ENCODE measurements around the gene PRPF4. TPM values are rescaled to one million over a fixed set of nuclear protein-coding genes. Genes with fewer than 3 reads are reported as not detected.

Gene PRPF4
- total RNA-seq, 2 experiments from 2014 or later: 27.4 to 39.9 TPM

DNA sequence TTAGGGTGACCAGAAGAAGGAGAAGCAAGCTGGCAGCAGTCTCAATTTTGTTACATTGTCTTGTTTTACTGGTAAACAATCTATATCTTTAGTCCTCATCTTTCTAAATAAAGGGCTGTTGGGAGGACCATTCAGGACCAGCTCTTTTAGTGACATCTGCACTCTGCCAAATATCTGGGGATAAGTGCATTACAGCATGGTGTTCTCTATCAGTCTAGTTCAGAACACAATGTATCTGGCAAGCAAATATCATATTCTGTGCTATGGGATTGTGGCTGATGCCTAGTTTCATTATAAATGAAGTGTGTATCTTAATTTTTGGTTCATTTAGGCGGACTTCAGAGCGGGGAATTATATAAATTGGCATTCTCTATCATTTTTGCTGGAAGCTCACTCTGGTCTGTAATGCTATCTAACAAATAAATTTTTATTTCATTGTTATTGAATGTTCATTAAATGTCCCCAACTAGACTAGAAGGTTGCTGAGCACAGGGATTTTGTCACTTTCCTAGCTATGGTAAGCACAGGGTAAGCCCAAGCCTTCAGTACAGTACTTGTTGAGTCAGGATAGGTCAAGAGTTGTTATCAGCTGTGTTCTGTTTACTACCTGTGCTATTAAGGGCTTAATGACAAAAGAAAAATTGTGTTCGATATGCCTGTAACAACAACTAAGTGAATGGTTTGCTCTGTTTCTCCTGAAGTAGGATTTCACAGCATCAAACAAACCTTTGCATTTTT, 52.8 kb downstream of the PRPF4 start:
- Histone ChIP-seq H3K36me3 (ENCODE audit: insufficient read depth, low read length) (no peaks in the 10 kb centered on the region), H3K4me3 (ENCODE audit: low read depth, low read length, poor library complexity, severe bottlenecking) (no peak overlapping the region), H2AFZ (ENCODE audit: low read length) (no peak overlapping the region), H3K79me2 (ENCODE audit: insufficient read depth, low read depth, low read length) (no peaks in the 10 kb centered on the region), H3K4me1 (ENCODE audit: insufficient read depth, low read length, poor library complexity, severe bottlenecking) (no peaks in the 10 kb centered on the region), H3K9me3 (ENCODE audit: low read length) (no peaks in the 10 kb centered on the region), H3K4me2 (ENCODE audit: low read length) (no peak overlapping the region), H3K9me2 (ENCODE audit: insufficient read depth, low read length) (no peaks in the 10 kb centered on the region), H3K27ac (ENCODE audit: low read depth, low read length, poor library complexity, severe bottlenecking) (no peak overlapping the region), H4K20me1 (ENCODE audit: insufficient read depth, low read length) (no peaks in the 10 kb centered on the region)
- no peak for TF ChIP-seq CTCF (conservative IDR thresholded peaks at IDR 0.05; ENCODE audit: low read length)
- no peak for TF ChIP-seq EZH2phosphoT487 (IDR thresholded peaks at IDR 0.05; ENCODE audit: borderline replicate concordance, low read depth, low read length)
- no peak for DNase-seq (ENCODE audit: low spot score)
- intact Hi-C loops (cut with micrococcal nuclease; ENCODE audit: unreplicated experiment): no loop called here
- ChIA-PET CTCF (ENCODE audit: unreplicated experiment) (no interaction called here), POLR2A (interaction anchor here (0.6 to 1.9 kb wide), 3 partner anchors 12 to 925 kb away, joined by 4 to 7 read pairs (median 4); partner anchors contain the start of gene WDR31)
- BruUV-seq (replicated peaks): no TSS peak

- TF ChIP-seq CTCF (conservative IDR thresholded peaks at IDR 0.05; ENCODE audit: low read length): no peak
- TF ChIP-seq EZH2phosphoT487 (IDR thresholded peaks at IDR 0.05; ENCODE audit: borderline replicate concordance, low read depth, low read length): no peak
- Histone ChIP-seq H3K9me3 (ENCODE audit: low read length) (no peaks in the 10 kb centered on the region), H3K27ac (ENCODE audit: low read depth, low read length, poor library complexity, severe bottlenecking) (no peak overlapping the region), H3K9me2 (ENCODE audit: insufficient read depth, low read length) (no peaks in the 10 kb centered on the region), H3K79me2 (ENCODE audit: insufficient read depth, low read depth, low read length) (no peaks in the 10 kb centered on the region), H3K4me3 (ENCODE audit: low read depth, low read length, poor library complexity, severe bottlenecking) (no peak overlapping the region), H3K4me2 (ENCODE audit: low read length) (no peak overlapping the region), H3K36me3 (ENCODE audit: insufficient read depth, low read length) (no peaks in the 10 kb centered on the region), H3K4me1 (ENCODE audit: insufficient read depth, low read length, poor library complexity, severe bottlenecking) (no peaks in the 10 kb centered on the region), H2AFZ (ENCODE audit: low read length) (no peak overlapping the region), H4K20me1 (ENCODE audit: insufficient read depth, low read length) (no peaks in the 10 kb centered on the region)
- ChIA-PET POLR2A (interaction anchor here (0.5 kb wide), 1 partner anchor 21 kb away, joined by 3 read pairs; no protein-coding TSS in a partner anchor), CTCF (ENCODE audit: unreplicated experiment) (no interaction called here)
- no peak for DNase-seq (ENCODE audit: low spot score)
- intact Hi-C loops (cut with micrococcal nuclease; ENCODE audit: unreplicated experiment): no loop called here
- no TSS peak for BruUV-seq (replicated peaks)
Measured at GRCh38 chr9:113331780-113332179, 56.3 kb downstream of the PRPF4 start.

- no peaks in the 10 kb centered on the region for H3K9me3 ChIP-seq (ENCODE audit: low read length)
- no peak overlapping the region for H2AFZ ChIP-seq (ENCODE audit: low read length)
- TF ChIP-seq CTCF (conservative IDR thresholded peaks at IDR 0.05; ENCODE audit: low read length) (no peak), EZH2phosphoT487 (IDR thresholded peaks at IDR 0.05; ENCODE audit: borderline replicate concordance, low read depth, low read length) (no peak)
- no peaks in the 10 kb centered on the region for H3K4me1 ChIP-seq (ENCODE audit: insufficient read depth, low read length, poor library complexity, severe bottlenecking)
- H3K9me2 ChIP-seq (ENCODE audit: insufficient read depth, low read length): no peaks in the 10 kb centered on the region
- POLR2A ChIA-PET: interaction anchor here (0.5 to 1.0 kb wide), 4 partner anchors 10 to 113 kb away, joined by 3 to 4 read pairs (median 4); no protein-coding TSS in a partner anchor
- no peak overlapping the region for H3K4me3 ChIP-seq (ENCODE audit: low read depth, low read length, poor library complexity, severe bottlenecking)
- H3K4me2 ChIP-seq (ENCODE audit: low read length): no peak overlapping the region
- DNase-seq (ENCODE audit: low spot score): no peak
- H3K27ac ChIP-seq (ENCODE audit: low read depth, low read length, poor library complexity, severe bottlenecking): no peak overlapping the region
- no TSS peak for BruUV-seq (replicated peaks)
- no peaks in the 10 kb centered on the region for H3K36me3 ChIP-seq (ENCODE audit: insufficient read depth, low read length)
- H4K20me1 ChIP-seq (ENCODE audit: insufficient read depth, low read length): no peaks in the 10 kb centered on the region
- intact Hi-C loops (cut with micrococcal nuclease; ENCODE audit: unreplicated experiment): no loop called here
- CTCF ChIA-PET (ENCODE audit: unreplicated experiment): no interaction called here
- no peaks in the 10 kb centered on the region for H3K79me2 ChIP-seq (ENCODE audit: insufficient read depth, low read depth, low read length)
Measured at GRCh38 chr9:113337714-113338113, 62.3 kb downstream of the PRPF4 start.

Data from OCI-LY7 (cell line).